ENCODE measurements around the gene BID.

The BID gene

DNA sequence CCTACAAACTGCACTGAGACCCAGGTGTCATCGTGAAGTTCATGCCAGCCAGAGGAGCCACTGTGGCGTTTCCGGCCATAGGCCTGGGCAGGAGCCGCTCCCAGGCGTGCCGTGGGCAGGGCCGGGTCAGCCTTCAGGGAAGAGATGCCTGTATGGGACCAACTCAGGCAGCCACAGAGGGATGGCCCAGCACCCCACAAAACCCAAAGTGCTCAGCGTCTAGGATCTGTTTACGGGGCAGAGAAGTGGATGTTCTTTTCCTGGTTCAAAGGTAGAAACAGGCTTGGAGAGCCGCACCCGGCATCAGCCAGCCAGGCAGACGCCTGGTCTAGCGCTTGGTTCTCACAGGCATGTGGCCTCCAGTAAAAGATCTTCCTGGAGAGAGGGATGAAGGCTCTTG lies 8.4 kb upstream of the BID start:
- DNase-seq, result no peak

DNA sequence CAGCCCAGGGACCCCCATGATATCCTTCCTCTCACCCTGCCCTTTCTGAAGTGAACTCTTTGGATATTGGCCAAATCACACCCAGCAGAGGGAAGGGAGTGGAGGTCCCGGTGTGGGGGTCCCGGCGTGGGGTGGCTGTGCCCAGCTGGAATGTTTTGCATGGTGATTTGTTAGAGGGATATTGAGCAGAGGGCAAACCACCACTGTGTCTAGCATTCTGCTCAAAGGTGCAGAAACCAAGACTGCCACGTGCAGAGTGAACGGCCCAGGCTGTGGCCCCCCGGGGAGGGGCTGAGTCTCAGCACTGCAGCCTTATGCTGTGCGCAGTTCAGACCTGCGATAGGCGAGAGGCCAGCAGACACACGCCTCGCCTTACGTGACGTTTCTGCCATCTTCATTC lies 7.9 kb upstream of the BID start:
- DNase-seq, result no peak

GRCh38 chr22:17781319-17782031 lies 7.2 kb upstream of the BID start:
- peak; percentile 63 for DNase-seq

DNA sequence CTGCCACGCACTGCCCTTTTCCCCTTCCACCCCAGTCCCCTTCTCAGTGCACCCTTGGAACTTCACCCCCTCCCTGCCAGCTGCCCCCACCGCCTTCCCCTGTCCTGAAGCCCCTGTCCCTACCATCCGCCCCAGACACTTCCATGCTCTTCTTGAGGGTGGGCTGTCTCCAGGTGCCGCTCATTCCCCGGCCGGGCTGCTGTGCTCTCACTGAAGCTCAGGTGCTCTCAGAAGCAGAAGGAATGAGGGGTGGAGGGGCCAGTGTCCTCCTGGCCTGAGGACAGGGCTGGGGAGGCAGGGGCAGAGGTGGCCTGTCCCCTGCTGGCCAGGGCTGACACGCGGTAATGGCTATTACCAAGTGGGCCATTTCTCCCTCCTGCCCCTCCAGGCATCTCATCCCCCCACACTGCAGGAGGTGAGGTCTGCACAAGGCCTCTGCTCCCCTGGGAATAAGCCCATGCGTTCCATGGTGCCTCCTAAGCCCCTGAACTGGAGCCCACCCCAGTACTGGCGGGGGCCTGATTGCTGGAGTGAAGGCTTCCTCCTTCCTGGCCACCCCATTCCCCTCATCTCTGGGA lies 6.6 kb upstream of the BID start:
- DNase-seq, result no peak

GRCh38 chr22:17780116-17780740 lies 6.0 kb upstream of the BID start:
- DNase-seq, result no peak

DNA sequence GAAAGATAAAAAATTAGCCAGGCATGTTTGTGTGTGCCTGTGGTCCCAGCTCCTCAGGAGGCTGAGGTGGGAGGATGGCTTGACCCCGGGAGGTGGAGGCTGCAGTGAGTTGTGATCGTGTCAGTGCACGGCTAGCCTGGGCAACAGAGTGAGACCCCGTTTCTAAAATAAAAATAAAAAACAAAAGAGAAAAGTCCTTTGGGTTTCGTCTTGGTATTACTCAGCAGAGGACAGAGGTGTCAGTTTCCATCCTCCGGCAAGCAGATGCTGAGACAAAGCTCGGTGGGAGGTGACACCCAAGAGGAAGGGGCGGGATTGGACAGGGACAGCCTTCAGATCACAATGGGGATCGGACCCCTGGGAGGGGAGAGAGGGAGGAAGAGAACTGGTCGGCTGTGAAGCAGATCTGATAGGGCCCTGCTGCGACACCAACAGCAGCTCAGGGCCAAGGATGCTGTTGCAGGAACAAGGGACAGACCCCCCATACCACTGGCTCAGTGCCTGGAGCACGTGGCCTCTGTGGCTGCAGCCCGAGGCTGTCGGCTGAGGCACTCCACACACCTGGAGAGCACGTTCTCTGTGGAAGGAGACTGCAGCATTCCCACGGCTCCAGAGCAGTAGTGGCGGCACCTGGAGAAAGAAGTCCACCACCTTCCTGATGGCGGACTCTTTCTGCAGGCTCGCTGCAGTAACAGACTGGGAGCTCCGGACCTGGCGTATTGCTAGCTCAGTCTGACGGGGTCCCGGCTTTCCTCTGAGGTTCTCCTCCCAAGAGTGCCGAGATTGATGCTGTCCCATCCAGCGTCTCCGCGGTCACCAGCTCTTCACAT lies 5.2 kb upstream of the BID start:
- no peak for DNase-seq

DNA sequence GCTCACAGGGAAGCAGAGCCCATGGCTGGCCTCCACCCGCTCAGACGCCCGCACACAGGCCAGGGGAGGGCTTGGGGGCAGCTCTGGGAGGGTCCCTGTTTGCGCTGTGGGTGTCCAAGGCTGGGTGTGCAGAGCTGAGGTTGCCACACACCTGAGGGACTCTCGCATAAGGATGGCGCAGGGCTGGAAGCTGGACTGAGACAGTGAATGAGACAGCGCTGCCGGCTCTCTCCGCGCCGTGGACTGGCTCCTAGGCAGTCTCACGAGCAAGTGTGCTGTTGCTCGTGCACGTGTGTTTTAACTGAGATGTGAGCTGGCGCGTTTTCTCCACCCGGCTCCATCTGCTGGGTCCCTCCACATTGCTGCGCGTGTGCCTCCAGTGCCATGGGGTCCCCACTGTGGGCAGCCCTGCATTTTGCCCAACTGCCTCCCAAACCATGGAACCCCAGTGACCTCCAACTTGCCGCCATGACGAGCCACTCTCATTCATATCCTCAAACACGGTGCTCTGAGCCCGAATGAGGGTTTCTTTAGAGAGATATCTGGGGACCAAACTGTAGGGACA lies 4.2 kb upstream of the BID start:
- DNase-seq, result no peak

- no peak for DNase-seq
Measured at GRCh38 chr22:17777717-17778044, 3.4 kb upstream of the BID start.

DNA sequence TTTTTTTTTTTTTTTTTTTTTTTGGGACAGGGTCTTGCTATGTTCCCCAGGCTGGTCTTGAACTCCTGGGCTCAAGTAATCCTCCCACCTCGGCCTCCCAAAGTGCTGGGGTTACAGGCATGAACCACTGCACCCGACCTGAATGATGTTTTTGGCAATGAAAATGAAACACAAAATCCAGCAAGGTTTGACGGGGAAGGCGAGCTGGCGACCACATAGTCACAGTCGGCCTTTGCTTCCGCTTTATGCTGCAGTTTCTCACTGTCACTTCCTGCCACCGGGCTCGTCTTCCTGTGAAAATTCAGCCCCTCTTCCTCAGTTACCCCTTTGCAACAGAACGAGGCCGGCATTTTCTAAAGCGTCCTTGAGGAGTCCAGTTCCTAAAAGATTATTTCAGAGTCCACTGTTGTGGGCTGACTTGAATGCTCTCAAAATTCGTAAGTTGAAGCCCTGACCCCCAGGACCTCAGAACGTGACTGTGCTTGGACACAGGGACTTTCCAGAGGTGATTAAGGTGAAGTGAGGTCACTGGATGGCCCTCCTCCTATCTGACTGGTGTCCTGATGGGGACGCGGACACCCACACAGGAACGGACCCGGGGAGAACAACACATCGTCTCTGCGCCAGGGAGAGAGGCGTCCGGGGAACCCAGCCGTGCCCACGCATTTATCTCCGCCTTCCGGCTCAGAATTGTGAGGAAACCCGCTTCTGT lies 2.9 kb upstream of the BID start:
- peak; percentile 66 for DNase-seq

DNA sequence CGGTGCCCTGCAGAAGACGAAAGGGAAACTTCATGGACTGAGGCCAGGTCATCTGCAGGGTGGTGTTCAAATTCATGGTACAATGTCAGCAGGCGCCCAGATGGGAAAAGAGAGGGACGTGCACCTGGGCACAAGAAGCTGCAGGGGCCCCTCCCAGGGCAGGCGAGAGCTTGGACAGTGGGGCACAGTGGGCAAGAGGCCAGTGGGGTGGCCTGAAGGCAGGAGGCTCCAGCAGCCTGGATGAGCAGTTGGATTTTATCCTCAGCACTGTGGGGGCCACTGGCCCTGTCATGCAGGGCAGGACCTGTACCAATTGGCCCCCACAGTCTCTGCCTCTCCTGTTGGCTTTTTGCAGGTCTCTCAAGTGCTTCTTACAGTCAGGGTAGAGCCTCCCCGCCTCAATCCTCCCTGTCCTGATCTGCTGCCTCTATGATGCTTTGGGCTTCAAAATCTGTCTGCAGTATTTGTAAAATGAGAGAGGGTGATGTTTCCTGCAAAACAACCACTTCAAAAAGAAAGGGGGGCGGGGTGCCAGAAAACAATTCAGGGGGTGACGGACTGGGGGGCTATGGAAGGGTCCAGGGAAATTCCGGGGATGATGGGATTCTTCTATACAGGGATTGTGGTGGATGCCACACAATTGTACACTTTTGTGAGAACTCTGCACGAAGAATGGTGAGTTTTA lies 1.7 kb upstream of the BID start:
- DNase-seq, result no peak

GRCh38 chr22:17774926-17775685 lies 837 bp upstream of the BID start:
- DNase-seq, result no peak

GRCh38 chr22:17773606-17774205 lies 563 bp downstream of the BID start:
- DNase-seq, result peak; percentile 70

DNA sequence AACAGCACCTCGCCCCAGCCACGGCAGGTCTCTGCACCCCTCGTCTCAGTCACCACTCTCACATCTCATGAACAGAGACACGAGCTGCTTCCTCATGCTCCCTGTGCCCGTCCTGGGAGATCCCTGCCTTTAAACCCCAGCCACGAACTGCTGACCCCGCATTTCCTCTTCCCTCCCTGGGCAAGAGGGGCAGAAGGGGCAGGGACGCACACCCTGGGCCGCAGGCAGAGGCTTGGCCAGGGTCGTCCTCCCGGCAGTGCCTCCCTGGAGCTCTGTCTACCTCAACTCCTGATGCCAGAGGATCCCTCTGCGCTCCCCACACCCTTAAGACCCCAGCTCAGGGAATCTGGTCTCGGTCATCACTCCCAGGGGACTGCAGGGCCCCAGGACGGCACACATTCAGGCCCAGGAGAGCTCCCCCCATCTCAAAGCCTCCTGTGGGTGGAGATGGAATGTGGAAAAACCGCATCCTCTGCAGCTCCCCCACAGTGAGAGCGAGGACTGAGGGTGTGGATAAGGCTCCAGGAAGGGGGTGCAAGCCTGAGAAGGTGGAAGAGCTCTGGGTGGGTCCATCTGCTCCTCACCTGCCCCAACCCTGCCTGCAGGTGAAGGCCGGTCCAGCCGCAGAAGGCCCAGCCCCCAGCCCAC lies 1.2 kb downstream of the BID start:
- DNase-seq, result no peak

DNA sequence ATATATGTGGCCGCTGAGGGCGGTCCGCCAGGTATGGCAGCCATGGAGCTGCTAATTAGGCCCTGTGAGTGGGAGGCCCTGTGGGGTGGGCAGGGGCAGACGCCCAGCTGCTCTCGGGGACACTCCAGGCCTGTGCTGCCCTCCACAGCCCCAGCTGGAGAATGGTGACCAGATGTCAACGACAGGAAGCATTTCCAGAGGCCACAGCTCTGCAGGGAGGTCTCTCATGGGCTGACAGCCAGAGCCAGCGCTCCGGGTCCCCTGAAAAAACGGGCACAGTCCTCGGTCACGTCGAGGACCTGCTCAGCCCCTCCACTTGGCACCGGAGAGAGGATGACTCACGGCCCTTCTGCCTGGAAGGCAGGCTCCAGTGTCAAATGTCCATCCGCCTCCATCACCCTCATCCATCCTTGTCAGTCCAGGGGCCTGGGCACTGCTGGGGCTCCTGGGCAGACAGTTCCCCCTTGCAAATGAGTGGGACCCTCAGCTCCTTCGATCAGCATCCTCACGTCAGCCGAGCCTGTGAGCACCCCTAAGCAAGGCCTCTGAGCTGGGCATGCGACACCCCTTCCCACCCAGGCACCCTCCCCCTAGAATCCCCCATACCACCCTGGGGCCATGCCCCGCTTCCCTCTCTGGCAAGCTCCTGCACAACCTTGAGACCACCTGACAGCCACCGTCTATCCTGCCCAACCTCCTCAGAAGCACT lies 1.9 kb downstream of the BID start:
- DNase-seq, result no peak

GRCh38 chr22:17770180-17771077 lies 3.8 kb downstream of the BID start:
- DNase-seq, result no peak

DNA sequence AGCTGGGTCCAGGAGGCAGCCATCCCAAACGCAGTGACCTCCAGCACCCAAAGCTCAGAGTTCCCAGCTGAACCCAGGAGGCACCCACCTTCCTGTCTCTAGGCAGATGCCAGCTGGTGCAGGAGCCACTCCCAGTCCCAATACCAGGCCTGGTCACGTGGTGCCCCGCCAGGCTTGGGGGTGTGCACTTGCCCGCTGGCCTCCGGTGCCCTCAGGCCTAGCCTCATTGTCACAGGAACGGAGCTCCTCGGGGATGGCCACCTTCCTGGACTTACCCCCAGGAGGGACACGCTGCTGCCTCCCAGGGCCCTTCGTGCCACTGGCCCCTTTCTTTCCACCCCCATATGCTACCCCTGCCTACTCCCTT lies 4.6 kb downstream of the BID start:
- DNase-seq, result no peak

DNA sequence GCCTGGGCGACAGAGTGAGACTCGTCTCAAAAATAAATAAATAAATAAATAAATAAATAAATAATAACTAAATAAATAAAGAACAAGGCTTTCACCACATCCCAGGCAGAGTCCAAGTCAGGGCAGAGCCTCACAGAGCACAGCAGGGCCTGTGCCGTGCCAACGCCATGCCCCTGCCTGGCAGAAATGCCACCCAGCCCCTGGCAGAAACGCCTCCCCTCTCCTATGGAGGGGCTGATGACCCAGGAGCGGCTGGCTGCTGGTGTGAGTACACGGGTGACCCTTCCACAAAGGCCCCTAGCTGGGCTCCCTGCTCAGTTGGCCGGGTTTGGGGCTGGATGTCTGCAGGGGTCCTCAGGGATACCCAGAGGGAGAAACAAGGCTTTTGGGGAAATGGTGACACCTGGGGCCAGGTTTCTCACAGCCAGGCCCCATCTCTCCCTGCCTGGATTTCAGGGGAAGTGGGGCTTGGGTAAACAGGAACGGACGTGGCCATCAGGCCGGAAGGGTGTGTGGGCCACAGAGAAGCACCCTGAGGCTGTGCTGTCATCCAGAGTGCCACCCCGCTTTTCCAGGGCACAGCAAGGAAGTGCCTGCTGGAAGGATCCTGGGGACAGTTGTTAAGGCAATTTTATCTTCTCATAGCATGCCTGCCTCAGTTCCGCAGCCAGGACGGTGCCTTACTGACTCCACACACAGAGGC lies 5.1 kb downstream of the BID start:
- no peak for DNase-seq

Data from activated CD4-positive, CD25-positive, alpha-beta regulatory T cell treated with anti-CD3 and anti-CD28 coated beads, Interleukin-2, amount 50 U/mL, for 72 hours (primary cell).